HepG2 (cell line): ENCODE results near the gene MXI1. TPM values are rescaled to one million over a fixed set of nuclear protein-coding genes. Genes with fewer than 3 reads are reported as not detected.

ENCODE experiments used
- ETV5 ChIP-seq: IDR thresholded peaks from 2 replicates; pipeline ENCODE4 v1.6.1; 2018; ENCODE audit warnings: missing biosample characterization, missing genetic modification reagents, inconsistent platforms, borderline replicate concordance
- GZF1 ChIP-seq: sonication (generic); formaldehyde crosslinking; IDR thresholded peaks from 2 replicates; pipeline ENCODE4 v1.5.1; 2020; ENCODE audit warnings: mild to moderate bottlenecking, missing genetic modification reagents
- JDP2 ChIP-seq: sonication (generic); formaldehyde crosslinking; IDR thresholded peaks from 2 replicates; pipeline ENCODE4 v1.8.1; 2022; ENCODE audit warnings: missing genetic modification reagents, borderline replicate concordance
- LCORL ChIP-seq, 2 experiments: fragments of 450-650 bp in 1 of 2; sonication (generic) in 1 of 2; formaldehyde crosslinking in 1 of 2; IDR thresholded peaks; 2 replicates each; pipeline versions ENCODE4 v1.5.0 to v1.6.1; 2017 to 2020; ENCODE audit warnings: antibody characterized with exemption in 1 of 2, missing genetic modification reagents in 1 of 2
- MXD4 ChIP-seq: IDR thresholded peaks from 2 replicates; pipeline ENCODE4 v1.6.1; 2016; ENCODE audit warnings: mild to moderate bottlenecking, missing biosample characterization, missing genetic modification reagents
- POGZ ChIP-seq: sonication (generic); formaldehyde crosslinking; IDR thresholded peaks from 2 replicates; pipeline ENCODE4 v1.4.0; 2020; ENCODE audit warnings: mild to moderate bottlenecking, missing genetic modification reagents
- POLR2G ChIP-seq: fragments of 200-400 bp; formaldehyde crosslinking; IDR thresholded peaks from 2 replicates; pipeline ENCODE4 v1.6.1; 2018; ENCODE audit warnings: mild to moderate bottlenecking, low read depth, low read length, moderate library complexity
- RBM22 ChIP-seq: fragments of 200-400 bp; formaldehyde crosslinking; optimal IDR thresholded peaks from 2 replicates; pipeline ENCODE3; 2017; ENCODE audit warnings: mild to moderate bottlenecking, low read length, moderate library complexity
- SMARCC2 ChIP-seq: fragments of 450-650 bp; IDR thresholded peaks from 2 replicates; pipeline ENCODE4 v1.6.1; 2017; ENCODE audit warnings: antibody characterized with exemption, mild to moderate bottlenecking
- SOX13 ChIP-seq, 3 experiments: fragments of 450-650 bp in 1 of 3; sonication (generic) in 1 of 3; formaldehyde crosslinking in 1 of 3; IDR thresholded peaks in 2 of 3; conservative IDR thresholded peaks in 1 of 3; 2 replicates each; pipeline versions ENCODE4 v1.5.0 to v1.6.1; 2016 to 2020; ENCODE audit warnings: antibody characterized with exemption in 1 of 3, mild to moderate bottlenecking in 1 of 3, missing compliant biosample characterization in 1 of 3, missing genetic modification reagents in 1 of 3, moderate library complexity in 1 of 3
- SOX5 ChIP-seq: IDR thresholded peaks from 2 replicates; pipeline ENCODE4 v1.6.1; 2016; ENCODE audit warnings: borderline replicate concordance
- SOX6 ChIP-seq, 2 experiments: fragments of 450-650 bp in 1 of 2; sonication (generic) in 1 of 2; formaldehyde crosslinking in 1 of 2; IDR thresholded peaks; 2 replicates each; pipeline versions ENCODE4 v1.4.0 to v1.6.1; 2017 to 2020; ENCODE audit warnings: antibody characterized with exemption in 1 of 2, mild to moderate bottlenecking in 1 of 2, missing genetic modification reagents in 1 of 2
- ZNF256 ChIP-seq: sonication (generic); formaldehyde crosslinking; conservative IDR thresholded peaks from 2 replicates; pipeline ENCODE4 v1.4.0; 2020; ENCODE audit warnings: missing genetic modification reagents
- ZNF382 ChIP-seq: sonication (generic); formaldehyde crosslinking; IDR thresholded peaks from 2 replicates; pipeline ENCODE4 v1.5.0; 2020; ENCODE audit warnings: missing genetic modification reagents, mild to moderate bottlenecking, borderline replicate concordance
- ZNF549 ChIP-seq: sonication (generic); formaldehyde crosslinking; IDR thresholded peaks from 2 replicates; pipeline ENCODE4 v1.5.0; 2020; ENCODE audit warnings: missing genetic modification reagents
- ZNF703 ChIP-seq: sonication (generic); formaldehyde crosslinking; IDR thresholded peaks from 2 replicates; pipeline ENCODE4 v1.5.1; 2020; ENCODE audit warnings: missing genetic modification reagents, mild to moderate bottlenecking, moderate library complexity, borderline replicate concordance
- ZNF709 ChIP-seq: sonication (generic); formaldehyde crosslinking; IDR thresholded peaks from 2 replicates; pipeline ENCODE4 v1.5.0; 2020; ENCODE audit warnings: mild to moderate bottlenecking, missing genetic modification reagents
- polyA plus RNA-seq, 8 experiments: library from polyadenylated mRNA; depleted of rRNA in 3 of 8; stranded (reverse) in 7 of 8; unstranded in 1 of 8; fragments of >200 nt; fragmentation: Illumina TruSeq in 4 of 8; extraction: Trizol in 4 of 8; gene quantifications; 2 replicates each; pipeline versions ENCODE4 v1.2.1 to v1.2.3, GENCODE V29; 2011 to 2016; ENCODE audit warnings: low read depth in 4 of 8, missing spikeins in 1 of 8, mixed read lengths in 1 of 8; ENCODE audit not compliant: insufficient read depth in 1 of 8
- total RNA-seq, 5 experiments: library from RNA; depleted of rRNA; stranded (reverse); fragments of >200 nt; fragmentation: Illumina TruSeq; extraction: Trizol; gene quantifications; 2 replicates each; pipeline ENCODE4 v1.2.3, GENCODE V29; 2016; ENCODE audit warnings: low read depth in 1 of 5
- TF ChIP-seq, protein P1 (sequence below): IDR thresholded peaks from 2 replicates; pipeline ENCODE4 v1.6.1; 2016; ENCODE audit warnings: low read depth
- TF ChIP-seq, protein P2 (sequence below): sonication (generic); formaldehyde crosslinking; IDR thresholded peaks from 2 replicates; pipeline ENCODE4 v1.5.1; 2020; ENCODE audit warnings: mild to moderate bottlenecking, moderate library complexity, missing genetic modification reagents
- TF ChIP-seq, protein P3 (sequence below): IDR thresholded peaks from 2 replicates; pipeline ENCODE4 v1.4.0; 2020; ENCODE audit warnings: mild to moderate bottlenecking, missing genetic modification reagents

The MXI1 gene
- total and polyA plus RNA-seq, 2 of the 13 experiments (the other 11 are each of a cell fraction or from before 2014, with no cell fraction given), result 6.6 to 22.0 TPM

DNA sequence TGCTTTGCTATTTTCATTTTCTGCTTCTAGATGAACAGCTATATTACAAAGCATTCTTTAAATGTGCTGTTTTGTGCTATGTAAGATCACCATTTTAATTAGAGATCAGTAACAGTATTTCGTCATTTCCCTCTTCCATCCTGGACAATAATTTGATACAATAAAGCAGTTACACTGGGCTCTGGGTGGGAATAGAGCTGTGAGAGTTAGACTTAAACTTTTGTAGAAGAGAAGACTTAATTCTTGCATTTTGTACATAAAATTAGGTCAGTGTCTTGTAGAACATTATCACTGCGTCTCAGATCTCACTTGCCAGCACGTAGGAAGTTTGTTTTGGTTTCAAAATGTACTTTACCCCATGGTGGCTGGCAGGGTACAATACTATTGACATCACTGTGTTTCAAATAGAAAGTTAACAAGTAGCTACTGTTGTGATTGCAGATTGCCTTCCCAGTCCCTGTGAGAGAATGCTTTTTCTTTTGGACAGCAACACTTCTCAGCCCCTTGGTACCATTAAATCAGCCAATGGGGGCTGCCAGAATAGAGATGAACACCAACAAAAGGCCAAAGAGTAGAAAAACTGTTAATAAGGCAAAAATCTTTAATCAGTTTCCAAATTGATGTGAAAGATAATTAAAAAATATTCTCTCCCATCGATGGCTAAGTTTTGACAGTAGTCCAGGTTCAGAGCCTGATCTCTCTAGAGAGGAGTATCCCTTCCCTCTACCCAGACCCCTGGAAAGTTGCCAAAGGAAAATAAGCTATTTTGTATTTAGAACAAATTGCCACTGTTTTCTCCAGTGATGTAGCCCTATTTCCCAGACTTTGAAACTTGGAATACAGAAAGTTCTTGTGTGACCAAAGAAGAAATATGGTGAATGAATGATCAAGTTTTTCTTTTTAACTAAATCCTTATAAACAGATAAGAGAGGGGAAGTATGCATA lies 62.2 kb downstream of the MXI1 start (continued):
- TF ChIP-seq POGZ (CRISPR knock-in tag) (0 out of 2 replicates have a peak, but pooled peaks have one; percentile 14), LCORL (IDR thresholded peaks at IDR 0.05) (no peak), LCORL (CRISPR knock-in tag; IDR thresholded peaks at IDR 0.05) (0 out of 2 replicates have a peak, but pooled peaks have one; percentile 36), POLR2G (no peak), SOX13 (IDR thresholded peaks at IDR 0.05) (no peak), SOX13 (CRISPR knock-in tag; conservative IDR thresholded peaks at IDR 0.05 in 1 of 2, IDR thresholded peaks at IDR 0.05 in 1 of 2) (peak in 1 of 2 experiments; percentile 33; a peak in 1 of 4 replicates), SMARCC2 (no peak), JDP2 (CRISPR knock-in tag) (no peak), ZNF549 (CRISPR knock-in tag) (no peak), GZF1 (CRISPR knock-in tag) (no peak), SOX6 (IDR thresholded peaks at IDR 0.05) (no peak), SOX6 (CRISPR knock-in tag; IDR thresholded peaks at IDR 0.05) (peak; percentile 57), MXD4 (no peak), ZNF382 (CRISPR knock-in tag) (no peak), ZNF703 (no peak), ZNF256 (no peak), RBM22 (no peak), SOX5 (no peak), ETV5 (no peak), ZNF709 (CRISPR knock-in tag) (no peak)
- TF ChIP-seq, protein P1, sequence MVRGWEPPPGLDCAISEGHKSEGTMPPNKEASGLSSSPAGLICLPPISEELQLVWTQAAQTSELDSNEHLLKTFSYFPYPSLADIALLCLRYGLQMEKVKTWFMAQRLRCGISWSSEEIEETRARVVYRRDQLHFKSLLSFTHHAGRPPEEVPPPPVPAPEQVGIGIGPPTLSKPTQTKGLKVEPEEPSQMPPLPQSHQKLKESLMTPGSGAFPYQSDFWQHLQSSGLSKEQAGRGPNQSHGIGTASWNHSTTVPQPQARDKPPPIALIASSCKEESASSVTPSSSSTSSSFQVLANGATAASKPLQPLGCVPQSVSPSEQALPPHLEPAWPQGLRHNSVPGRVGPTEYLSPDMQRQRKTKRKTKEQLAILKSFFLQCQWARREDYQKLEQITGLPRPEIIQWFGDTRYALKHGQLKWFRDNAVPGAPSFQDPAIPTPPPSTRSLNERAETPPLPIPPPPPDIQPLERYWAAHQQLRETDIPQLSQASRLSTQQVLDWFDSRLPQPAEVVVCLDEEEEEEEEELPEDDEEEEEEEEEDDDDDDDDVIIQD (CRISPR knock-in tag), result peak; percentile 41; the same call in 1 of the 2 replicates
- TF ChIP-seq, protein P2, sequence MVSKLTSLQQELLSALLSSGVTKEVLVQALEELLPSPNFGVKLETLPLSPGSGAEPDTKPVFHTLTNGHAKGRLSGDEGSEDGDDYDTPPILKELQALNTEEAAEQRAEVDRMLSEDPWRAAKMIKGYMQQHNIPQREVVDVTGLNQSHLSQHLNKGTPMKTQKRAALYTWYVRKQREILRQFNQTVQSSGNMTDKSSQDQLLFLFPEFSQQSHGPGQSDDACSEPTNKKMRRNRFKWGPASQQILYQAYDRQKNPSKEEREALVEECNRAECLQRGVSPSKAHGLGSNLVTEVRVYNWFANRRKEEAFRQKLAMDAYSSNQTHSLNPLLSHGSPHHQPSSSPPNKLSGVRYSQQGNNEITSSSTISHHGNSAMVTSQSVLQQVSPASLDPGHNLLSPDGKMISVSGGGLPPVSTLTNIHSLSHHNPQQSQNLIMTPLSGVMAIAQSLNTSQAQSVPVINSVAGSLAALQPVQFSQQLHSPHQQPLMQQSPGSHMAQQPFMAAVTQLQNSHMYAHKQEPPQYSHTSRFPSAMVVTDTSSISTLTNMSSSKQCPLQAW (CRISPR knock-in tag), result no peak
- TF ChIP-seq, protein P3, sequence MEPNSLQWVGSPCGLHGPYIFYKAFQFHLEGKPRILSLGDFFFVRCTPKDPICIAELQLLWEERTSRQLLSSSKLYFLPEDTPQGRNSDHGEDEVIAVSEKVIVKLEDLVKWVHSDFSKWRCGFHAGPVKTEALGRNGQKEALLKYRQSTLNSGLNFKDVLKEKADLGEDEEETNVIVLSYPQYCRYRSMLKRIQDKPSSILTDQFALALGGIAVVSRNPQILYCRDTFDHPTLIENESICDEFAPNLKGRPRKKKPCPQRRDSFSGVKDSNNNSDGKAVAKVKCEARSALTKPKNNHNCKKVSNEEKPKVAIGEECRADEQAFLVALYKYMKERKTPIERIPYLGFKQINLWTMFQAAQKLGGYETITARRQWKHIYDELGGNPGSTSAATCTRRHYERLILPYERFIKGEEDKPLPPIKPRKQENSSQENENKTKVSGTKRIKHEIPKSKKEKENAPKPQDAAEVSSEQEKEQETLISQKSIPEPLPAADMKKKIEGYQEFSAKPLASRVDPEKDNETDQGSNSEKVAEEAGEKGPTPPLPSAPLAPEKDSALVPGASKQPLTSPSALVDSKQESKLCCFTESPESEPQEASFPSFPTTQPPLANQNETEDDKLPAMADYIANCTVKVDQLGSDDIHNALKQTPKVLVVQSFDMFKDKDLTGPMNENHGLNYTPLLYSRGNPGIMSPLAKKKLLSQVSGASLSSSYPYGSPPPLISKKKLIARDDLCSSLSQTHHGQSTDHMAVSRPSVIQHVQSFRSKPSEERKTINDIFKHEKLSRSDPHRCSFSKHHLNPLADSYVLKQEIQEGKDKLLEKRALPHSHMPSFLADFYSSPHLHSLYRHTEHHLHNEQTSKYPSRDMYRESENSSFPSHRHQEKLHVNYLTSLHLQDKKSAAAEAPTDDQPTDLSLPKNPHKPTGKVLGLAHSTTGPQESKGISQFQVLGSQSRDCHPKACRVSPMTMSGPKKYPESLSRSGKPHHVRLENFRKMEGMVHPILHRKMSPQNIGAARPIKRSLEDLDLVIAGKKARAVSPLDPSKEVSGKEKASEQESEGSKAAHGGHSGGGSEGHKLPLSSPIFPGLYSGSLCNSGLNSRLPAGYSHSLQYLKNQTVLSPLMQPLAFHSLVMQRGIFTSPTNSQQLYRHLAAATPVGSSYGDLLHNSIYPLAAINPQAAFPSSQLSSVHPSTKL (CRISPR knock-in tag), result peak; percentile 68
